HUDEP-2 (cell line): ENCODE data around the gene STPG4.
A peak's percentile ranks its signal among the peaks of the same experiment; 100 is the strongest.

Experiments used
- DNase-seq, 76 experiments: peaks; one replicate each; lab custom pipeline; 2025; ENCODE audit not compliant: unreplicated experiment in 76 of 76; lab: John Stamatoyannopoulos, UW

STPG4 gene

DNA sequence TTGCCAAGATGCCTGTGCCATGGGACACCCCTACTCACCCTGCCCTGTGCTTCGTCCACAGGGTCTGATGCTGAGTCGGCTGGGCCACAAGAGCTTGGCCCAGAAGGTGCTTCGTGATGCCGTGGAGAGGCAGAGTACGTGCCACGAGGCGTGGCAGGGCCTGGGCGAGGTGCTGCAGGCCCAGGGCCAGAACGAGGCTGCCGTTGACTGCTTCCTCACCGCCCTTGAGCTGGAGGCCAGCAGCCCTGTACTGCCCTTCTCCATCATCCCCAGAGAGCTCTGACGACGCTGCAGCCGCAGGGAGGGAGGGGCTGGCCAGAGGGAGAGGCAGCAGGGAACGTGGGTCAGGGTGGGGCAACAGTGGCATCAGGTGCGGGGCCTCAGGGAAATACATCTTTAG, 81.5 kb downstream of the STPG4 start:
- DNase-seq: no peak

GRCh38 chr2:47073217-47073616, 81.9 kb downstream of the STPG4 start:
- no peak for DNase-seq

GRCh38 chr2:47072728-47073191, 82.3 kb downstream of the STPG4 start:
- DNase-seq: no peak

GRCh38 chr2:47072018-47072691, 83.0 kb downstream of the STPG4 start:
- DNase-seq: no peak

DNA sequence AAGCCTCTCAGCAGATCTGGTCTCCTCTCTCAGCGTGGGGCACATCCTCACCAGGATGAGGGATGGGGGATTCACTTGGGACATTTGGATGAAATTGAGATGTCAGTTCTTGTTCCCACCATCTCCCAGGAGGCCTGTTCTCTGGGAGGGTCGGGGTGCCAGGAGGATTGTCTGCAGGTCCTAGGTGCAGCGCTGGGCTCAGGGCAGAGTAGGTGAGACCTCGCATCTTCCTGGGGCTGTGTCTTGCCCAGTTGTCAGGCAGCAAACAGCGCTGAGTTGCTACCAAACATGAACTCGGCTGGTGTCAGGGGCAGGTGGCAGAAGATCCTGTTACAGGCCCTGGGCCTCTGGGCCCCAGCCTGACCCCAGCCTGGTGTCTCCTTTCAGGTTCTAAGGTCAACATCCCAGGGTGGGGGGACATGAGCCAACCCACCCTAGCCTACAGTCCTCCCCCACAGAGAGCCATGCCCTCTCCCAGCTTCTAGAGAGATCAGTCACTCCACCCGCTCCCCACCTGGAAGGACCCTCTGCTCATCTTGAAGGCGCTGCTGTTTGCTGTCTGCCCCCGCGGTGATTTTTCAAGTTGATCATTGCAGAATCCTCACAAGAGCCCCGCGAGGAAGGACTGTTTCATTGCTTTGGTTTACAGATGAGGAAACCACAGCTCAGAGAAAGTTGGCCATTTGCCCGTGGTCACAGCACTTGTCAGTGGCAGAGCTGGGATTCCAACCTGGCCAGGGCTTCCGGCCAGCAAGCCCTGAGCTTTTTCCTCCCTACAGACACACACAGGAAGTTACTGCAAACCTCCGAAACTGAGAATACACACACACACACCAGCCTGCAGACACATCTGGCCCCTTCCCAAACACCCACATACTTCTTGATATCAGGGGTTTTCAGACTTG, 83.9 kb downstream of the STPG4 start:
- DNase-seq: peak in 29 of 76 experiments; percentile 8 to 63 (median 36)

- no peak for DNase-seq
Observed at GRCh38 chr2:47070155-47070919, 84.8 kb downstream of the STPG4 start.

GRCh38 chr2:47069628-47070154, 85.4 kb downstream of the STPG4 start:
- peak in 2 of 76 experiments; percentile 11 to 26 for DNase-seq

- no peak for DNase-seq
Observed at GRCh38 chr2:47068981-47069627, 86.0 kb downstream of the STPG4 start.

GRCh38 chr2:47067788-47068407, 87.2 kb downstream of the STPG4 start:
- no peak for DNase-seq

GRCh38 chr2:47065771-47066380, 89.2 kb downstream of the STPG4 start:
- DNase-seq: peak in 2 of 76 experiments; percentile 8 to 14

DNA sequence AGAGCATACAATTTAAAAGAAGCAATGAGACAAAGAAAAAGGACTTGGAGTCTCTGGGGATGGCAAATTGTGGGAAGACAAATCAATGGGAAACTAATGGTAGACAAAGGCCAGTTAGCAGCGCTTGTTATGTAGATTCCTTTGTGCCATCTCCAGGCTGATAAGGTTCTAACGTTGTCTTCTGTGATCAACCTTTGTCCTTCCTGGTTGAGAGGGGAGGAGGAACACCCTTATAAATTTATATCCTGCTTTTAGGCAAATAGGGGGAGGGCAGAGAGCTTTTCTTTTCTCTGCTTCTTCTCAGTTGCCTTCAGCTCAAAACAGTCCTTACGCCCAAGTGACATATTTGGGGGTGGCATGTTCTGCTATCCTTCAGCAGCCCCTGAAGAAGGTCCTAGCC, 89.8 kb downstream of the STPG4 start:
- no peak for DNase-seq

- no peak for DNase-seq
Observed at GRCh38 chr2:47064106-47064505, 91.0 kb downstream of the STPG4 start.

DNA sequence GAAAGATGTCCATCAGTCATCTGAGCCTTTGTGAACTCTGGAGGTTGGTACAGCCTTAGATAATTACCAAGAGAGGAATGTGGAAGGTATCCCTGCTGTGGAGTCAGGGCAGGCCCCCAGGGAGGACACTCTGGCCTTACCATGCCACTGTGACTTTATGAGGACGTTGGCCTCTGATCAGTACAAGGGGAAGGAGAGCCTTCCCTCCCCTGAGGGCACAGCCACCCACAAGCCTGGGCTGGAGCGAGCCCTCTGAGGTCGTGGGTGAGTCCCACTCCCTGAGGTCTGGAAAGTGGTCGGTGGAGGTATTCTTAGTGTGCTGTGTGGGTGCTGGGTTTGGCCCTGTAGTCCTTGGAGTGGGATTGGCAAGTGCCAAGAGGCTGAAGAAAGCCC, 91.6 kb downstream of the STPG4 start:
- DNase-seq: no peak

GRCh38 chr2:47062681-47063537, 92.2 kb downstream of the STPG4 start:
- DNase-seq: no peak

GRCh38 chr2:47061944-47062678, 93.0 kb downstream of the STPG4 start:
- peak in 64 of 76 experiments; percentile 2 to 76 (median 42) for DNase-seq

- DNase-seq: no peak
Observed at GRCh38 chr2:47060652-47061170, 94.4 kb downstream of the STPG4 start.
